GM21717 (cell line): ENCODE data around the gene UGT2B7.
"Not testable (repeated sequence)": the region's sequence is repeated elsewhere in the genome, so short reads cannot be mapped to it uniquely, and the experiment has no call there.

Experiments used
- ATAC-seq: cut with Tn5 transposase; IDR thresholded peaks from one replicate; pipeline ENCODE4 v1.9.1; 2021; ENCODE audit warnings: mild to moderate bottlenecking, moderate library complexity; ENCODE audit not compliant: unreplicated experiment

Gene UGT2B7

DNA sequence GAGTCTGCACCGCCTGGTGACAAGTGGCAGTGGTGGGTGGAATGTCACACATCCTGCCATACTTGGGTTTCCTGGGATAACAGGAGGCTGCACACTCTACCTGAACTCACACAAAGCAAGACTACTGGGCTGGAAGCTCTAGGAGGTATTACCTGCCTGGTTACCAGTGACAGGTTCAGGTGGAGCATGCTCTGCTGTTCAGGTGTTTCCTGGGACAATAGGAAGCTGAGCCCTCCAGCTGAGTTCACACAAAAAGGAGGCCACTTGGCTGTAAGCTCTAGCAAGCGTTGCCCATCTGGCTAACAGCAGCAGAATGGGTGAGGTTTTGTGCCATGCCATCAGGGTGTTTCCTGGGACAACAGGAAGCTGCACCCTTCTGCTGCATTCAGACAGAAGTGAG, 17.4 kb upstream of the UGT2B7 start:
- ATAC-seq: no peak

- no peak for ATAC-seq
These were observed 7.8 kb upstream of the UGT2B7 start for GRCh38 chr4:69088473-69088872.

DNA sequence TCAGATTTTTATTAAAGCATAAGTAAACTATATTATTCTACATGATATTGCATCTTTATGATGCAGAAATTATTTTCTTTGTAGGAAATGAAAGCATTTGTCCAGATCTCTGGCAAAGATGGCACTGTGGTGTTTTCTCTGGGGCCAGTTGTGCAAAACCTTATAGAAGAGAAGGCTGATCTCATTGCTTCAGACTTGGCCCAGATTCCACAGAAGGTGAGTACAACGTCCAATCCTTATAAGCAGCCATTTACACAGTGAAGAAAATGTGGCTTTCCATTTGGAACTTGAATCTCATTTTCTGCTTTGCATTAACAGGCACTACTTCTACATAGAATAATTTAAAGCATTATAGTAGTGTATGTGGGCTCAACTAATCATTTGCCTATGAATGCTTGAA, 6.9 kb upstream of the UGT2B7 start:
- ATAC-seq: no peak

GRCh38 chr4:69092190-69092589, 4.1 kb upstream of the UGT2B7 start:
- no peak for ATAC-seq

GRCh38 chr4:69092980-69093568, 3.2 kb upstream of the UGT2B7 start:
- no peak for ATAC-seq

DNA sequence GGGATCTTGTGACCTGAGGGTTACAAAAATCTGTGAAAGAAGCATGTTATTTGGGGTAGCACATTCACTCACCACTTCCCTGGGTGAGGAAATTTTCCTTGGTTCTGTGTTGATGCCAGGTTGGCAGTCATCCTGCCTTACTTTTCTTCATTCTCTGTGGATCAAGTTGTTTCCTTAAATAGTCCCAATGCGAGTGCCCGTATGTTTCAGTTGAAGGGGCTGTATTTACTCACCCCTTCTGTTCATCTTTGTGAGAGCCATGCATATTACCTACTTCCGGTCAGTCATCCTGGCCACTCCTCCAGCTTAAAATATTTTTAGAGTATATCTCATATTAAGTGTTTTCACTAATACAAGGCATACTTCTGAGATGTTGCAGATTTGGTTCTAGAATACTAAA, 2.6 kb upstream of the UGT2B7 start:
- ATAC-seq: no peak

DNA sequence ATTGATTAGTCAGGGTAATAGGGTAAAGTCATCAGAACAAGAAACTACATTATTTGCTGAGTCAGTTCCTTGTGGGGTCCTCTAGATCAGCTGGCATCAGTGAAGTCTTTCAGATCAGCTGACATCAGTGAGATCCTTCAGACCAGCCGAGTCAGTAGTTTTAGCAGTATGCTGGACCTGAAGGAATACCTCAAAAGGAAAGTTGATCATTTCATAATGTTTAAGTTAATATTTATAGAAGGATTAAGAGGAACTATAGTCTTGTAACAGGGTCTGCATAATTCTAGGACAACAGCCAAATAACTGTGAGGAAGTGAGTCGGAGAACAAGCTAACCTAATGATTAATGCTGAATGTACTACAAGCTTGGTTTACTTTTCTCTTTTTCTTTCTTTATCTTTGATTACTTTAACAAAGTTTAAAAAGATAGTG, 958 bp upstream of the UGT2B7 start:
- ATAC-seq: no peak

- no peak for ATAC-seq
These were observed 536 bp downstream of the UGT2B7 start for GRCh38 chr4:69096810-69097209.

DNA sequence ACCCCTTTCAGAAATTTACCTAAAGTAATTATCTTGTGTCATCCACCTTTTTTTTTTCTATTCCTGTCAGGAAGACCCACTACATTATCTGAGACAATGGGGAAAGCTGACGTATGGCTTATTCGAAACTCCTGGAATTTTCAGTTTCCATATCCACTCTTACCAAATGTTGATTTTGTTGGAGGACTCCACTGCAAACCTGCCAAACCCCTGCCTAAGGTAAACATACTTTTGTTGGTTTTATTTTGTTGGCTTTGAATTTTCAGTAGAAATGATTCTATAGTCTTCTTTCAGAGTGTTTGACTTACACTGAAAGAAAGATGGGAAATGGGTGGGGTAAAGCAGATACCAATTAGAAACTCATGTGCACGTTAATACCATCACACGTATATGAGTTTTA, 2.2 kb downstream of the UGT2B7 start:
- ATAC-seq: no peak

DNA sequence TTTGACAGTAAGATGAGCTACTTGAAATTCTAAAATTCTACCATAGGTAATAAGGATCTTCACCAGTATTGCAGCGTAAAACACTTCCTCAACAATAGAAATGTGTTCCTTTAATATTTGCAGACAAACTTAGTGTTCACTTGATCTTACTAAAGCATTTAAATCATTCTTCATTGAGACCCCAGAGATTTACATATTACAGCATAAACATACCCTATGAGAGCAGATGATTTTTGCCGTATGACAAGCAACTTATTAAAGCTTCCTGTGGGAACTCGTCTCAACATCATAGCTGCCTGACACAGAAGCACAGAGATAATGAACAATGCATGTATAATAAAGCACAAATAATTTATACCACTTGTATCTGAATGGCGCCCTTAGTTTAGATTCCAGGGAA, 3.6 kb downstream of the UGT2B7 start:
- no peak for ATAC-seq

DNA sequence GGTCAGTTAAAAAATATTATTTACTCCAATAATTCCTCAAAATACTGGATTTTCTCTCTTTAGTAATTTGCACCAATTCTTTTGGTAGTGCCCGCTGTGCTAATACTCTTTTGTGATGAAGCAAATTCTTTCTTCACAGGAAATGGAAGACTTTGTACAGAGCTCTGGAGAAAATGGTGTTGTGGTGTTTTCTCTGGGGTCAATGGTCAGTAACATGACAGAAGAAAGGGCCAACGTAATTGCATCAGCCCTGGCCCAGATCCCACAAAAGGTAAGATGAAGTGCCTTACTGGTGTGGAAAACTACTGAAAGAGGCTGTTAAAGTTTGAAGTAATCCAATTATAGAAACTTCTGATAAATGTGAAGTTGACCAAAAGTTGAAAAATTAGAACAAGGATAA, 6.4 kb downstream of the UGT2B7 start:
- not testable (repeated sequence) for ATAC-seq

DNA sequence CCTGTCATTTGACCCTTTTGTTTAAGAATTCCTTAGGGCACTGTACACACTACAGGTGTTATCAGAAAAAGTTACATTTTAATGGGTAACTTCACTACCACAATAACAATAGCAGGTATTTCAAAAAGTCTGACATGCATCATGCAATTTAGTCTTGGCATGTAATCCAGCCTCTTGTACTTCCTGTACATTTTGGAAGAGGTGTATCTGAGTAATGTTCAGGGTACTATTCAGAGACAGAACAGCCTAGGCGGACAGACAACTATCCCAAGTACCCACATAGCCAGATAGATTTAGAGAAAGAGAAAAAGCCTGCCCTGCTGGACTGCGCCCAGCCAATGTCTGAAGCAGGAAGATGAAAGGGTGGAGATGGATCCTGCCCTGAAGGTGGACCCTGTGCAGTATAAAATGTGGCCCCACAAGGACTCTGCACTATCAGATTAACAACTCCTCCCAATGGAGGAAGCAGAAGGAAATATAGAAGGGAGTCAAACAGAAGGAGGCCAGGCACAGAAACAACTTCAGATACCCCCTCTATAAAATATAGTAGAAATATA, 8.5 kb downstream of the UGT2B7 start:
- ATAC-seq: no peak

- ATAC-seq: not testable (repeated sequence)
These were observed 19.0 kb downstream of the UGT2B7 start for GRCh38 chr4:69115151-69115850.

- no peak for ATAC-seq
These were observed 19.6 kb downstream of the UGT2B7 start for GRCh38 chr4:69115851-69116213.

- ATAC-seq: no peak
These were observed 20.5 kb downstream of the UGT2B7 start for GRCh38 chr4:69116645-69117321.

DNA sequence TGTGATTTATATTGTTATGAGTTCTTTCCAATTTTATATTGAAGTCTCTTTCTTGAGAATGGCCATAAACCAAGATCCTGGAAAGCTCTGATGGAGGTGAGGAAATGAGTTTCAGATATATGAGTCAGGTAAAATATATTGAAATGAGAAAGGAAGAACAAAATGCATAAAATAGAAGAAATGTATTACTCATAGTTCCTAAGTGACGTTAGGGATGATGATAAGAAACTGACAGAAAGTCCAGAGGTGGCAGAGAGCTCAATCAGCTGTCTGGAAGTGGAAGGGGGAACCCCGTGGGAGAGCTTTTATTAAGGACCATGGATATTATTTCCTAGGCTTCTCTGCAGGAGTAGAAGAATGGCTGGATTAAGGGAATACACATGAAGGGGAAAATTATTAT, 24.6 kb downstream of the UGT2B7 start:
- ATAC-seq: no peak

GRCh38 chr4:69122476-69122875, 26.2 kb downstream of the UGT2B7 start:
- ATAC-seq: peak; percentile 65

GRCh38 chr4:69124941-69125340, 28.7 kb downstream of the UGT2B7 start:
- no peak for ATAC-seq

DNA sequence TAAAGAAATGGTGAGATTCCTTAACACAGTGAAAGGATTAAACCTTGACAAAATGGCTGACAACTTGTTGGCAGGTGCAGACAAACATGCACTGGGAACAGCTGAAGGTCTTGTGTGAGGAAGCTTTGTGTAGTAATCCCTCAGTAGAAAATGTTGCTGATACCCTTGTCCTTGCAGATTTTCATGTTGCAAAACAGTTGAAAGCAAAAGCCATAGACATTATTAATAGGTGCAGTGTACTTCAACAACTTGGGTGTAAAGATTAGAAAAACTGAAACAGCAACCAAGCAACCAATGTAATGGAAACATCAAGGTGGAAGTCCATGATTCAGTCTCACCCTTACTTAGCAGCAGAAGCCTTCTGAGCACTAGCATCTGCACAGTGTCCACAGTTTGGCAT, 29.8 kb downstream of the UGT2B7 start:
- no peak for ATAC-seq

DNA sequence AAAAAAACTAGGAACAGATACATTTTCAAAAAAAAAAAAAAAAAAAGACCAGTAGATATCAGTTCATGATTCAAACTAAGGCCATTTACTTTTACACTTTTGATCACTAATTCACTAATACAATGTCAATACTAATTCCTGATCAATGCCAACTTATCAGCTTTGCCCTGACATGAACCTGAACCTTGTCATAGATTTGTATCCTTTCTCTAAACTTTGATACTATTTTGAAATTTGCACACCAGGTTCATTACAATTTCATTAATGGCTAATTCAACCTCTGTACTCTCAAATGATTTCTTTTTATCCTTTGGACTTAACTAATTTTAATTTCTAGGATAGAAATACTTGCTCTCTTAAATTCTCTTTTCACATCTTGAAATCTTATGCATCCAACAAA, 37.7 kb downstream of the UGT2B7 start:
- ATAC-seq: no peak

GRCh38 chr4:69134471-69134870, 38.2 kb downstream of the UGT2B7 start:
- ATAC-seq: no peak

- no peak for ATAC-seq
These were observed 45.0 kb downstream of the UGT2B7 start for GRCh38 chr4:69141320-69141719.
